HEK293T (cell line): ENCODE data around the gene LMTK3.

Source experiments
- ARNT ChIP-seq: fragments of 450-650 bp; IDR thresholded peaks from 2 replicates; pipeline ENCODE4 v1.6.1; 2017; ENCODE audit warnings: mild to moderate bottlenecking
- BHLHE40 ChIP-seq: fragments of 450-650 bp; IDR thresholded peaks from 2 replicates; pipeline ENCODE4 v1.6.1; 2016; ENCODE audit warnings: mild to moderate bottlenecking, moderate library complexity, borderline replicate concordance
- ELF4 ChIP-seq: fragments of 450-650 bp; IDR thresholded peaks from 2 replicates; pipeline ENCODE4 v1.6.1; 2017; ENCODE audit warnings: antibody characterized with exemption
- FOXA1 ChIP-seq: fragments of 450-650 bp; IDR thresholded peaks from 2 replicates; pipeline ENCODE4 v1.6.1; 2016; ENCODE audit warnings: mild to moderate bottlenecking
- FOXK2 ChIP-seq: fragments of 450-650 bp; IDR thresholded peaks from 2 replicates; pipeline ENCODE4 v1.6.1; 2016; ENCODE audit warnings: mild to moderate bottlenecking
- FOXM1 ChIP-seq: fragments of 450-650 bp; IDR thresholded peaks from 2 replicates; pipeline ENCODE4 v1.6.1; 2017; ENCODE audit warnings: mild to moderate bottlenecking, borderline replicate concordance
- HDGF ChIP-seq: fragments of 450-650 bp; IDR thresholded peaks from 2 replicates; pipeline ENCODE4 v1.6.1; 2017; ENCODE audit warnings: antibody characterized with exemption, borderline replicate concordance
- L3MBTL2 ChIP-seq: fragments of 450-650 bp; conservative IDR thresholded peaks from 2 replicates; pipeline ENCODE4 v1.6.1; 2016; ENCODE audit warnings: mild to moderate bottlenecking
- LEF1 ChIP-seq: fragments of 450-650 bp; IDR thresholded peaks from 2 replicates; pipeline ENCODE4 v1.6.1; 2017; ENCODE audit warnings: mild to moderate bottlenecking, borderline replicate concordance
- PKNOX1 ChIP-seq: fragments of 450-650 bp; IDR thresholded peaks from 2 replicates; pipeline ENCODE4 v1.6.1; 2016
- SP1 ChIP-seq: fragments of 450-650 bp; IDR thresholded peaks from 2 replicates; pipeline ENCODE4 v1.6.1; 2017
- SUZ12 ChIP-seq: fragments of 450-650 bp; IDR thresholded peaks from 2 replicates; pipeline ENCODE4 v1.6.1; 2016; ENCODE audit warnings: mild to moderate bottlenecking
- TARDBP ChIP-seq: fragments of 450-650 bp; IDR thresholded peaks from 2 replicates; pipeline ENCODE4 v1.6.1; 2016
- ZNF384 ChIP-seq: fragments of 450-650 bp; IDR thresholded peaks from 2 replicates; pipeline ENCODE4 v1.6.1; 2016

DNA sequence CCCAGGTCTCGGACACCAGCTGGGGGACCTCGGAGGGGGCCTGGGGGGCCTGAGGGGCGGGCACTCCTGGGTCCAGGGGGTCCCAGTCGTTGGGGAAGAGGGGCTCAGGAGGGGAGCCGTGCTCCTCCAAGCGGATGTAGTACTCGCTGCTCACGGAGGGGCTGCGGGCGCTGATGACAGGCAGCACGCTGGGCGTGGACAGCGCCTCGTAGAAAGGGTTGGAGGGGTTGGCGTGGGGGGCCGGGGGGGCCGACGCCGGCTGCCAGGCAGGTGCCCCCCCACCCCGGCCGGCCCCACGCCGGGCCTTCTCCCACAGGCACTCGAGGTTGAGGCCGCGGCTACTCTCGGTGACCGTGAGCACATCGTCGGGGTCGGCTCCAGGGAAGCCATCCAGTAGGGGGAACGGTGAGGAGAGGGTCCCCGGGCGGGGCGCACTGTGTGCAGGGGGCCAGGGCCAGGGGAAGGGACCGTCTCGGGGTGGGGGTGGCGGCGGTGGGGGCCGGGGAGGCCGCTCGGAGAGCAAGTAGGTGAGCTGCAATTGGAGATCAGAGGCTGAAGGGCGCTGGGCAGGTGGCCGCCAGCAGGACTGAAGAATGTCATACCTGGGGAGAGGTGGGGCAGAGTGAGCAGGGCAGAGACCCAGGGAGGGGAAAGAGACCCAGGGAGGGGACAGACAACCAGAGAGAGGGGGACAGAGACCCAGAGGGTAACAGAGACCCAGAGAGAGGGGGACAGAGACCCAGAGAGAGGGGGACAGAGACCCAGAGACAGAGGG lies 12.1 kb downstream of the LMTK3 start:
- TF ChIP-seq LEF1, result no peak
- TF ChIP-seq SP1, result no peak
- TF ChIP-seq HDGF, result no peak
- TF ChIP-seq FOXM1, result no peak
- no peak for TF ChIP-seq L3MBTL2
- TF ChIP-seq FOXA1, result no peak
- no peak for TF ChIP-seq TARDBP
- TF ChIP-seq BHLHE40, result no peak
- no peak for TF ChIP-seq ELF4
- no peak for TF ChIP-seq FOXK2
- no peak for TF ChIP-seq ARNT
- TF ChIP-seq SUZ12, result no peak
- TF ChIP-seq PKNOX1, result no peak
- no peak for TF ChIP-seq ZNF384
